Posterior vena cava (tissue), 2 donors: Measurements from ENCODE around the gene CFAP70. TPM values are rescaled to one million over a fixed set of nuclear protein-coding genes. Genes with fewer than 3 reads are reported as not detected.
"Not testable (repeated sequence)": the region's sequence is repeated elsewhere in the genome, so short reads cannot be mapped to it uniquely, and the experiment has no call there.

Experiments used
- DNase-seq: peaks from one replicate; pipeline ENCODE4 v3.0.0-alpha.2; 2020; ENCODE audit warnings: low spot score
- intact Hi-C, 2 donors: fragments of 100-400 bp; cut with DNase I; formaldehyde crosslinking; loops; one replicate each; pipeline versions ENCODE4 v1.14.1 to v1.14.2; 2022 to 2023
- total RNA-seq, 2 donors: library from RNA; stranded (reverse); fragmentation: NEBNext Ultra II Directional; extraction: Animal tissue kit (Norgen Biotek cat#: 25700); gene quantifications; one replicate each; pipeline ENCODE4 v1.2.1, GENCODE V29; 2021
- donor health status: DM: yes; HTN: yes; CAD: no.
- donor health status: DM: yes; HTN: yes; CAD: no.

CFAP70 gene
- total RNA-seq, 2 donors from 2014 or later = 0.76 to 1.6 TPM

DNA sequence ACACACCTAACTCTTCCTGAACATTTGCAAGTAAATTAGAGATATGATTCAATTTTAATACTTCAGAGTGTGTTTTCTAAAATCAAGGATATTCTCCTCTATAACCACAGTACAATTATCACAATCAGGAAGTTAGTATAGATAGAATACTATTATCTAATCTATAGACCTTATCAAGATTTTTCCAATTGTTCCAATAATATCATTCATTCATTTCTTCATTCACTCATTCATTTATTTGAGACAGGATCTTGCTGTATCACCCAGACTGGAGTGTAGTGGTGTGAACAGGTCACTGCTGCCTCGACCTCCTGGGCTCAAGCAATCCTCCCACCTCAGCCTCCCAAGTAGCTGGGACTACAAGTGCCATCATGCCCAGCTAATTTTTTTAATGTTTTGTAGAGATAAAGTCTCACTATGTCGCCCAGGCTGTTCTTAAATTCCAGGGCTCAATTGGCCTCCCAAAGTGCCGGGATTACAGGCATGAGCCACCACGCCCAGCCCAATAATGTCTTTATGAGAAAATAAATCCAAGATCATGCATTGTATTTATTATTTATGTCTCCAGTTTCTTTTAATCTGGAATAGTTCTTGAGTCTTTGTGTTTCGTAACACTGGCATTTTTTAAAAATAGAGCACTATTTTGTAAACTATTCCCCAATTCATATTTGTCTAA, 95.6 kb downstream of the CFAP70 start:
- intact Hi-C loops = no loop called here
- DNase-seq = no peak

DNA sequence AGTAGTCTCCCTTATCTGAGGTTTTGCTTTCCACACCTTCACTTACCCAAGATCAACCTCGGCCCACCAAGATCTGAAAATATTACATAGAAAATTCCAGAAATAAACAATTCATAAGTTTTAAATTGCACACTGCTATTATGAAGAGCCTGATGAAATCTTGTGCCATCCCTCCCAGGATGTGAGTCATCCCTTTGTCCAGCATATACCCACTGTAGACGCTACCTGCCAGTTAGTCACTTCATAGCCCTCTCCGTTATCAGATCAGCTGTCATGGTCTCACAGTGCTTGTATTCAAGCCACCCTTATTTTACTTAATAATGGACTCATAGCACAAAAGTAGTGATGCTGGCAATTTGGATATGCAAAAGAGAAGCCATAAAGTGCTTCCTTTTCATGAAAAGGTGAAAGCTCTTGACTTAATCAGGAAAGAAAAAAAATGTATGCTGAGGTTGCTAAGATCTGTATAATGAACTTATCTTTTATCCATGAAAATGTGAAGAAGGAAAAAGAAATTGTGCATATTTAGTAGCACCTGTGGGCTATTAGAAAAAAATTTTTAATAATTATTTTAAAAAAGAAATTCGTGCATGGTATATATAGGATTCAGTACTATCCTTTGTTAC, 96.4 kb downstream of the CFAP70 start:
- intact Hi-C loops = no loop called here
- DNase-seq = no peak

DNA sequence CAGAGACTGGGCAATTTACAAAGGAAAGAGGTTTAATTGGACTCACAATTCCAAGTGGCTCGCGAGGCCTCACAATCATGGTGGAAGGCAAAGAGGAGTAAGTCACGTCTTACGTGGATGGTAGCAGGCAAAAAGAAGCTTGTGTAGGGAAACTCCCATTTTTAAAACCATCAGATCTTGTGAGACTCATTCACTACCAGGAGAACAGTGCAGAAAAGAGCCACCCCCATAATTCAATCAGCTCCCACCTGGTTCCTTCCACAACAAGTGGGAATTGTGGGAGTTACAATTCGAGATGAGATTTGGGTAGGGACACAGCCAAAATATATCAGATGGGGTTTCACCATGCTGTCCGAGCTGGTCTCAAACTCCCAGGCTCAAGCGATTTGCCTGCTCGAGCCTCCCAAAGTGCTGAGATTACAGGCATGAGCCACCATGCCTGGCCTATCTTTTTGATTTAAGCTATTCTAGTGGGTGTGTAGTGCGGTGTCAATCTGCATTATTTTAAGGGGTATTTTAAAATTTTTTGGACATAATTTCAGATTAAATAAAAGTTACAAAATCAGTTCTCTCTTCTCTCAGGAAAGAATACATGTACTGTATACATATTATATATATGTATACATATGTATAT, 97.2 kb downstream of the CFAP70 start:
- no peak for DNase-seq
- intact Hi-C loops = no loop called here

DNA sequence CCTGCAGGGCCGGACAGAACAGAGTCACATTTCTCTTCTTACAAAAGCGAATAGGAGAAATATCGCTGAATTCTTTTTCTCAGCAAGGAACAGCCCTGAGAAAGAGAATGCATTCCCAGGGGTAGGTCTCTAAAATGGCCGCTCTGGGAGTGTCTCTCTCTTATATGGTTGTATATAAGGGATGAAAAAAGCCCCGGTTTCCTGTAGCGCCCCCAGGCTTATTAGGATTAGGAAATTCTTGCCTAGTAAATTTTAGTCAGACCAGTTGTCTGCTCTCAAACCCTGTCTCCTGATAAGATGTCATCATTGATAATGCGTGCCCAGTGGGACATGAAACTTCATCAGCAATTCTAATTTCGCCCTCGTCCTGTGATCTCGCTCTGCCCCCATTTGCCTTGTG, 100.1 kb downstream of the CFAP70 start:
- intact Hi-C loops = not testable (repeated sequence)

DNA sequence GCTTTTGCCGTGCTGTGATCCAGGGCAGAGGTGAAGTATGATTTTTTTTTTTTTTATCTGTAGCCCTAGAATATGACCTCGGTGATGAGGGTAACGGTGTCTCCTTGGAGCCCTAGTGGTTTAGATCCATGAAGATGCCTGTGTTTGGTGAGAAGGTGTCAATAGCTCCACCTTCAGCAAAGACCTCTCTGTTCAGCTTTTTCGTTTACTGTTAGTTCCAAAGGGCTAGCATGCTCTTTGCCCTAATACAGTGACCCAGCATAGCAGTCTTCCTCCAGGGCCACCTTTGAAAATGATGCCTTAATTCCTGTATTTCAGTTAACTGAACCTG, 105.5 kb downstream of the CFAP70 start:
- intact Hi-C loops = no loop called here
- no peak for DNase-seq

More for the DNA sequence above, 100.1 kb downstream of the CFAP70 start:
- DNase-seq = not testable (repeated sequence)

DNA sequence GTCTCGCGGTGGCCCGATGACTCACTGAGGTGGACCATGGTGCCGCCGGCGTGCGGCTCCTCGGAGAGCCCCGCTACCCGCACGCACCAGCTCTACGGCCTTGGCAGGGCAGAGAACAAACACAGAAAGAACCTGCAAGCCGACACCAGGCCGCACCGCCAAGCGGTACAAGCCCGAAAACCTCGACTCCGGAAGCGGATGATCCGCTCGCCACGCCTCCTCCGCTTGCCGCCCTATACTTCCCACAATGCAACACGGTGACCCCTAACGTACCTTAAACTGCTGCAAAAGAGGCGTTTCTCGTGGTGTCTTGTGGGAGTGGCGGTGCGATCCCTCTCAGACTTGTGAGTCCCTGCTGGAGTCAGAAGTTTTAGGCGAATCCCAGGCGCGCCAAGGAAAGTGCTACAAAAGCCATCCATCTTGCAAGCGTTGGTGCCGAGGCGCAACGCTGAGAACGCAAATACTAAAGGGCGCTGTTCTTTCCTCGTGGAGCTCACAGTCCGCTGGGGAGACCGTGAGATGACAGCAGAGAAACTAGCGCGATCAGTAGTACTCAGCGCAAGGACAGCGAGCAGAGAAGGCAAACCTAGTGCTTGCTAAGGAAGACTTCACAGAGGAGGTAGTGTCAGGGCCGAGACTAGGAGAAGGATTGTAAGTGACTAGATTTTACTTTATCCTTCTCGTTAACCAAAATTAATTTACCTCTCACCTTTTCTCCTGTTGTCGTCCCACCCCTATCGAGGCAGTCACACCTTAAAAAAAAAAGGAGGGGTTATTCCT, 106.0 kb downstream of the CFAP70 start, which contains the start of gene MRPS16:
Gene MRPS16 (minus strand): TSS at position 200 of the 780 bp plus-strand sequence. CDS start 162 bp downstream, at position 38.
- intact Hi-C loops = no loop called here
- DNase-seq = peak; percentile 97

DNA sequence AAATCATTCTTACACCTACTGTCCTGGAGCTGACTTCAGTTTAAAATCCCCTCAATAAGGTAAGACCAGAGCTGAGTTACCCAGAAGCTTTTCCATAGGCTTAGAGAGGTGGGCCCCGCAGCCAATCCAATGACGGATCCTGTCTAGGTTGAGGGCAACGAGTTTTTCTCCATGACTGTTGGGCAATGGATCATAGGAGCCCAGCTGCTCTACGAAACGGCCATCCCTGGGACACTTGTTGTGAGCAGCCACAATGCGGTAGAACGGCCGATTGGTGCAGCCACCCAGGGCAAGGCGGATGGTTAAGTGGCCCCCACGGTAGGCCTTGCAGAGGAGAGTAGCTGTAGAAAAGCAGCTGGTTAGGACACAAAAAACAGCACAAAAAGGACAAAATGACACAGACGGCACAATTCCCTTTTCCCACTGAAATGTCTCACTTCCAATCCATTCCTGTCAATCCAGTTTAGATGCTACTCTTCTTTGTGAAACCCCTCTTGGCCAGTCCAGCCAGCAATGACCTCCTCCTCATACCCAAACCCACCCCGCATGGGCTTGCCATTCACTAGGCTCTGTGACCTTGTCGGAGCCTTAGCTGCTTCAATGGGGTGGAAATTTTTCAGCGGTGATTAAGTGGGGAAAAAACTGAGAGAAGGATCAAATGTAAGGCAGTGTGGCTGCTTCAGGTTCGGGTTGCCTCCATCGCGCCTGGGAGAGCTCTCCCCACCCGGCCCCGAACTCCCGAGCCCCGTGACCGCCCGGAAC, 106.8 kb downstream of the CFAP70 start:
- intact Hi-C loops = no loop called here
- DNase-seq = no peak

DNA sequence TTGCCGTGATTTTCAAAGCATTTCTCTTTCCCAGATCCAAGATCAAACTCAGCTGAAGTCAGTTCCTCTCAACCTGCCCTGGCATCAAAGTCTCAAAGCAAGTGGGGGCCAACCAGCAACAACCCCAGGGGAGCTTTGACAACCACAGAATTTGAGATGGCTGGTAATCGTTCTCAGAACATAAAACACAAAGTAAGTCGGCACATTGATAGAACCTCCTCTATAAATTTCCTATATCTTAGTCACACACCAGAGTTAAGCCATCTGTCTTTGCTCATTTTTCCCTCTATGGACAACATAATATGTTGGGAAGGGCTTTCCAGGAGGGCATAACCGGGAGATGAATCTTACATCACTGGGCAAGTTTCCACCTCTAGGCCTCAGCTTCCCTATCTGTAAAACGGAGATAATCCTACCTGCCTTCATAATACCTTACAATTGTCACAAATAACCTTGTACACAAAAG, 110.4 kb downstream of the CFAP70 start:
- no peak for DNase-seq
- intact Hi-C loops = no loop called here

DNA sequence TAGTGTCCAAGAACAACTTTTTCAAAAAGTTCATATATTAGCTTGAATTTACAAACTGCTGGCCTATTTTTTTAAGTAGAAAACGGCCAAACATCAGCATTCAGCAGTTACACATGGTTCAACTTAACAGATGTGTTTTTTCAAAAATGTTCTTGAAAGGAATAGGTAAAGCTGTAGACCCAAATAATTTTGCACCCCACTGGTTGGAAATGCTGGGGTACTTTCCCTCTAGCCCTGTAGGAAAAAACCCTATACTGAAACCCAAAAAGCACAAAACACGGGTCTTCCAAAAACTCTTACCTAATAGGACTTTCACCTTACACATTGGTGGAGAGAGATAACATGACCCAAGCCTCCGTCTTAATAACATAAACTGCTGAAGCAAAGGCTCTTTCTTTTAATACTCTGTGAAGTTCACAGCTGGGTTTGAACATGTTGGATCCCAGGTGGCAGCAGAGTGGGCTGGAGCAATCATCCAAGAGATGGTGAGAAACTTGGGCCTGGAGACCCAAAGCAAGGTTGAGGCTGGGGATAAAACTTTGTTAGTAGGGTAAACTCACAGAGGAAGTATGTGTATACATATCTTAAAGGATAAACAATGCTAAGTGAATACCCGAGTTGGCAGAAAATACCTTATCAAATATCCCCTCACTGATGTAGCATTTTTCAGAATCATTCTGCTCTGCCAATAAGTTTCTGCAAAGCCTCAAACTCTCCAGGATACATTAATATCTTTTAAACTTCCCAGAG, 111.0 kb downstream of the CFAP70 start:
- DNase-seq = no peak
- intact Hi-C loops = no loop called here

DNA sequence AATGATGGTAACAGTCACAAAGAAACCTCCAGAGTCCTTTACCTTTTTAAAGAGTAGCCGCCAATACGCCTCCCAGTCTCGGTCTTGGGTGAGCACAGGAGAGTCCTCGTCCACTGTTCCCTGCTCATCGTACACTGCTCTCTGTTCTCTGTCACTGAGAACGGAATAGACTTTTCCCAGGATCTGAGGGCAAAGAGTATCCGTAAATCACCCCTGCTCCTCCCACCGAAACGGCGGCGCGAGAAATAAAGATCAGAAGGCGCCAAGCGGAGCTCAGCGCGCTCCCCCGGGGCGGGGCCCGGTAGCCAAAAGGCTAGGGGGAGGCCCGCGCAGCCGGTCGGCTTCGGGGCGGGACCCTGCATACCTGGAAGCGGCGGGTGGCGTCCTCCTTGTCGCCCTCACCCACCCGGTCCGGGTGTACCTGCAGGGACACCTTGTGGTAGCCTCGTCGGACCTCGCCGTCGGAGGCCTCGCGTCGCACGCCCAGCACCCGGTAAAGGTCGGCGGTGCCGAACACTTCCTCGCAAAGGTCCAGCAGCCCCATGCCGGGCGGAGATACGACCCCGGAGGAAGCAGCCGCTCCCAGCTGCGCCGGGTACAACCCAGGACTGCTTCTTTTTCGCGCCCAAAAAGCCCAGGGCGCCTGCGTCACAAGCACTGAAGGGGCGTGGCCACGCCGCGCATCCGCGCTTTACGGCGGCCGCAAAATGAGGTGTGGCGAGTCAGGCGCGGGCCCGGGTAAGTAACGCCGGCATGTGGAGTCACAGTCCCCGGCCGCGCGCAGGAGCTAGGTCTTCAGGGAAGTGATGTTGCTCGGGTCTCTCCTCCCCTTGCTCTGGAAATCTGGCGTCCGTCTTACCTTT, 111.8 kb downstream of the CFAP70 start, which contains the start of gene DNAJC9:
Gene DNAJC9 (minus strand): TSS at position 610 of the 863 bp plus-strand sequence. CDS start 66 bp downstream, at position 544.
- intact Hi-C loops = no loop called here
- peak; percentile 99 for DNase-seq

DNA sequence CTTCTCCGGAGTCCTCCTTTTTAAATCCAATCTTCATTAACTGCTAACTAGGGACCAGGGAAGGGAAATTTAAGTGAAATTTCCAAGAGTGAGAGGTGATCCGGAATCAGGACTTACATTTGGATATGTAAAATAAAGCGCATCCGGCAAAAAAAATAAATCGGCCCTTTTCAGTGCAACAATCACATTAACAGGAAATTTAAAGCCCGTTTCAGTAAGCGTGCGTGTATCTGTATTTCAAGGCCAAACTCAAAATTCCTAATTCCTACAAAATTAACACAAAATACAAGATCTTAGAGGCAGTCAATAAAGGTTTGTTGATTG, 112.4 kb downstream of the CFAP70 start:
- intact Hi-C loops = no loop called here
- no peak for DNase-seq

DNA sequence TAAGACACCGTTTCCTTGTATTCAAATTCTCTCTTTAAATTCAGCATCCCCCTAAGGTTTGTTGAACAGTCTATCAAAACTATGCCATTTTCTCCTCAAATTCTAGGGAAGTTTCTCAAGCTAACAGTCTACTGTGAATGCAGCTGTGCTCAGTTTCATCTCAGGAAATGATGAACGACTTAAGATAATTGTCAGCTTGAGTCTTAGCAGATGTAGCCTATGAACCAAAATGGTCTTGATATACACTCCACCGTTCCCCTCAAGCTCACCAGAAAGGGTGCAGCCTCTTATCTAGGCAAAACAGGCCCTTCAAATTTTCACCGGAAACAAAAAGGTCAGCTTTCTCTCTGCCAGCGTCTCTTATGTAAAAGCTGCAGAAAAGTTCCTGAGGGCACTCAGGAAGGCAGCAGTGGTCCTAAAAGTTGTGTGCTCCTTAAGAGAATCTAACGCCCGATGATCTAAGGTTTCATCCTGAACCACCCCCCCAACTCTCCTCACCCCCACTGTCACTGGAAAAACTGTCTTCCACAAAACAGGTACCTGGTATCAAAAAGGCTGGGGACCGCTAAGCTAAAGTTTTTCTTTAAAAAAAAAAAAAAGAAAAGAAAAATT, 113.7 kb downstream of the CFAP70 start:
- intact Hi-C loops = no loop called here
- DNase-seq = no peak

DNA sequence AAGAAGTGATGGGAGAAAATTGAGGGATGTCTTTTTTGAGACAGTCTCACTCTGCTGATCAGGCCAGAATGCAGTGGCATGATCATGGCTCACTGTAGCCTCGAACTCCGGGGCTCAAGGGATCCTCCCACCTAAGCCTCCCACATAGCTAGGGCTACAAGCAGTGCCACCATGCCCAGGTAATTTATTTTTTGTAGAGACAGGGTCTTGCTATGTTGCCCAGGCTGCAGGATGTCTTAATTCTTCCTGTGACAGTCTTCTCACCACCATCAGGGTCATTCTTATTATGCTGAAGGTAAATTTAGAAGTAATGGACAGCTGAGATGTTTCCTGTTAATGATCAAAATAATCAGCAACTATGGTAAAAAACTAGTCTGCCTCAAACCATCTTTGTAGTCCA, 118.8 kb downstream of the CFAP70 start:
- DNase-seq = no peak
- intact Hi-C loops = no loop called here

DNA sequence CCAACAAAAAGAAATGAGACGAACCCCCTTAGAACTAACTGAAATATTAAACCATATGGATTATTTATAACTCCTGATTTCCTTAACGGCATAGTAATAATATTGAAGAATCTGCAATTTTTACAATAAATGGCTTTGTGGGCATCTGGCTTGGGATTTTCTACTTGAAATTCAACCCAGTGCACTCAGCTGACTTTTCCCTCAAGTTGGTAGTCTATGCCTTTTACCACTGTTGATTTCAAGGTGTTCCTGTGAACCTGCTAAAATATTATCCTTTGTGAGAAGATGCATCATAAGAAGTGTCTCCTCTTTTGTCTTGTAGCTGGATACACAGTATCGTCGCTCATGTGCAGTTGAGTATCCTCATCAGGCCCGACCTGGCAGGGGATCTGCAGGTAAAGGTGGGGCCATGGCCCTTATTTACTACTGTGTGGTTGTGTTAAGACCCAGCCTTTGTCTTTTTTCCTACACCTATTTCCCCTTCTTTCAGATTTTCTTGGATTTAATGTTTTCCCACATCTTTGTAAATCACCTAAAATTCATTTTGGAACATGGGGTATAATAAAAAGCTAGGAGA, 119.6 kb downstream of the CFAP70 start:
- intact Hi-C loops = no loop called here
- no peak for DNase-seq

DNA sequence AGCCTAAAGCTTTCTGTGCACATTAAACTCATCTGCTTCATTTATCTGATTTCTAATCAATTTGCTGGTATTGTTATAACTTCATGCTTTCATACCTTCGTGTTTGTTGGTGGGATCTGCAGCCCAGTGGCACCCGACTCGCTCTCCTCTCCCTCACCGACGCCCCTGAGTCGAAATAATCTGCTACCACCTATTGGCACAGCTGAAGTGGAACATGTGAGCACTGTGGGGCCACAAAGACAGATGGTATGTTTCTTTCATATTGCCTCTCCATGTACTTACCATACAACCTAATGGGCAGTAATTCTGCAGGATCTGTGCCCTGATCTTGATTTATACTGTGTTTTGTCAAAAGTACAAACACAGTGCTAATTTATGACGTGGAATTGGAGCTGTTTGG, 124.0 kb downstream of the CFAP70 start:
- DNase-seq = no peak
- intact Hi-C loops = no loop called here

DNA sequence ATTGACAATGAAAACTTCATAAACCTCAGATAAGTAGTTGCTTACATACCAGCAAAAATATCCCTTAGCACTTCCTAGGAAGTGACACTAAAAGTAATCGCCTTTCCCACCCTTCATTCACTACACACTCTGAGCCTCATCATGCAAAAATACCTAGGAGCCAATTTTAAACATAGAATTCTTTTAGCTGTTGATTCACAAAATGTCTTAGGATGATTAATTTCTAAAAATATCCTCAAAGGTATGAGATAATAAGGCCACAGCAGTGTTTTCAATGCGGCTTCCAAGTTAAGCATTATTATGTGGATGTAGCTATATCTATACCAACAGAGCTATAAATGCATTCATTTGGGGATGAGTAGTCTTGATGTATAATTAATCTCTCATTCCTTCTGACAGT, 124.8 kb downstream of the CFAP70 start:
- no peak for DNase-seq
- intact Hi-C loops = no loop called here

DNA sequence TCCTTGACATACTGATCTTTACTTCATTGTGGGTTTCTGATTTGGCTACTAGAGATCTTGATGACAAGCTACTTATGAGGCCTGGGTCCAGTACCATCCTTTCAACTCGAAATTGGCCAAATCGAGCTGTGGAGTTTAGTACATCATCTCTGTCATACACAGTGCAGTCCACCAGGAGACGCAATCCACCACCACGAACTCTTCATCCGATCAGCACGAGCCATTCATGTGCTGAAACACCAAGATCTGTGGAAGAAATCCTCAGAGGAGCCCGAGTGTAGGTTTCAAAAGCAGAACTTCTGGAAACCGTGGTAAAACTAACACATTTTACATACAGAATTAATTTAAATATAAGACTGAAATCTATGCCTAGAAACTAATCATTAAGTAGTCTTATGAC, 125.8 kb downstream of the CFAP70 start:
- DNase-seq = no peak
- intact Hi-C loops = no loop called here
